Stimulated activated naive CD8-positive, alpha-beta T cell treated with anti-CD3 and anti-CD28 coated beads, Interleukin-15, Interleukin-2, amounts not matched to agents 100 U/mL and 50 U/mL, for 24 hours (primary cell): ENCODE results near the gene BARX1.
"Not testable (repeated sequence)": the region's sequence is repeated elsewhere in the genome, so short reads cannot be mapped to it uniquely, and the experiment has no call there.

Experiments
- ATAC-seq: fragments of 150-1000 bp; cut with Tn5 transposase; one replicate; pipeline ENCODE4 v1.10.0; 2021
- DNase-seq: peaks from one replicate; pipeline ENCODE4 v3.0.0; 2021

Gene BARX1

GRCh38 chr9:93955111-93955980 lies at the start of gene BARX1:
Gene BARX1, minus strand, starts transcription at chr9:93955355. Its CDS starts 209 bp downstream, at chr9:93955146.
- ATAC-seq (no peak), DNase-seq (peak; percentile 69)

- DNase-seq (peak; percentile 46), ATAC-seq (peak; percentile 32)
These were observed 47.4 kb upstream of the BARX1 start for GRCh38 chr9:94002316-94003140.

- DNase-seq (no peak), ATAC-seq (no peak)
These were observed 41.7 kb upstream of the BARX1 start for GRCh38 chr9:93996863-93997262.

GRCh38 chr9:93996367-93996766 lies 41.2 kb upstream of the BARX1 start:
- ATAC-seq (no peak), DNase-seq (no peak)

- DNase-seq, result no peak
- ATAC-seq, result no peak
These were observed 39.4 kb upstream of the BARX1 start for GRCh38 chr9:93994545-93994944.

GRCh38 chr9:93994132-93994531 lies 39.0 kb upstream of the BARX1 start:
- DNase-seq, result no peak

GRCh38 chr9:93992830-93993229 lies 37.7 kb upstream of the BARX1 start:
- ATAC-seq (no peak), DNase-seq (no peak)

More at GRCh38 chr9:93994132-93994531, 39.0 kb upstream of the BARX1 start:
- ATAC-seq, result no peak

GRCh38 chr9:93990448-93990847 lies 35.3 kb upstream of the BARX1 start:
- ATAC-seq (no peak), DNase-seq (no peak)

- no peak for DNase-seq
- no peak for ATAC-seq
These were observed 32.9 kb upstream of the BARX1 start for GRCh38 chr9:93988056-93988455.

- ATAC-seq, result no peak
- DNase-seq, result no peak
These were observed 29.7 kb upstream of the BARX1 start for GRCh38 chr9:93984860-93985259.

GRCh38 chr9:93983875-93984274 lies 28.7 kb upstream of the BARX1 start:
- ATAC-seq (no peak), DNase-seq (no peak)

GRCh38 chr9:93979721-93980120 lies 24.6 kb upstream of the BARX1 start:
- ATAC-seq (no peak), DNase-seq (no peak)

- DNase-seq (no peak), ATAC-seq (no peak)
These were observed 23.4 kb upstream of the BARX1 start for GRCh38 chr9:93978551-93978950.

- ATAC-seq (no peak), DNase-seq (no peak)
These were observed 21.8 kb upstream of the BARX1 start for GRCh38 chr9:93976973-93977372.

GRCh38 chr9:93976081-93976480 lies 20.9 kb upstream of the BARX1 start:
- no peak for ATAC-seq

GRCh38 chr9:93975262-93975661 lies 20.1 kb upstream of the BARX1 start:
- DNase-seq, result no peak
- no peak for ATAC-seq

More at GRCh38 chr9:93976081-93976480, 20.9 kb upstream of the BARX1 start:
- DNase-seq, result no peak

GRCh38 chr9:93974151-93974550 lies 19.0 kb upstream of the BARX1 start:
- DNase-seq (no peak), ATAC-seq (no peak)

- DNase-seq, ATAC-seq: not testable (repeated sequence)
These were observed 17.5 kb upstream of the BARX1 start for GRCh38 chr9:93972655-93973054.

GRCh38 chr9:93969328-93969661 lies 14.1 kb upstream of the BARX1 start:
- ATAC-seq (no peak), DNase-seq (no peak)

GRCh38 chr9:93968451-93969327 lies 13.5 kb upstream of the BARX1 start:
- peak; percentile 43 for ATAC-seq
- DNase-seq, result no peak

- ATAC-seq (no peak), DNase-seq (no peak)
These were observed 12.1 kb upstream of the BARX1 start for GRCh38 chr9:93967020-93967803.
